ENCODE data around the gene KANSL1. TPM values are rescaled to one million over a fixed set of nuclear protein-coding genes. Genes with fewer than 3 reads are reported as not detected.

Gene KANSL1
- total RNA-seq, 2 donors from 2014 or later, result 137 to 144 TPM

- H3K27me3 Mint-ChIP-seq (ENCODE audit: insufficient read depth), result no peaks in the 10 kb centered on the region
- H3K36me3 Mint-ChIP-seq (ENCODE audit: low read depth), result peaks cover 6% of the 10 kb centered on the region
- no peak for TF ChIP-seq CTCF (conservative IDR thresholded peaks at IDR 0.05)
- H3K9ac ChIP-seq (ENCODE audit: extremely low read depth, low read length, poor library complexity, severe bottlenecking), result peak overlapping the region; percentile 4
- no peak overlapping the region for H3K27ac ChIP-seq (ENCODE audit: low read depth, low read length)
- H3K4me1 ChIP-seq (ENCODE audit: control insufficient read depth, insufficient read depth, low read length), result peaks cover 21% of the 10 kb centered on the region
- no peaks in the 10 kb centered on the region for H3K9me3 Mint-ChIP-seq
- no peak for DNase-seq
- no peak overlapping the region for H3K4me3 ChIP-seq (ENCODE audit: low read length)
- H3K4me3 Mint-ChIP-seq, result no peak overlapping the region
- H3K4me1 Mint-ChIP-seq, result peaks cover 57% of the 10 kb centered on the region
- WGBS, 2 experiments (ENCODE audit: insufficient coverage in 1 of 2, insufficient read length in 1 of 2), result 84 to 86% methylated on average over 2 to 7 of the region's 9 CpGs
- H3K9me3 ChIP-seq (ENCODE audit: control insufficient read depth, low read length), result no peaks in the 10 kb centered on the region
- peaks cover 6% of the 10 kb centered on the region for H3K36me3 ChIP-seq (ENCODE audit: control insufficient read depth, insufficient read depth, low read length)
- H3K27ac Mint-ChIP-seq, result peak overlapping the region; percentile 80
- H3K27me3 ChIP-seq (ENCODE audit: control insufficient read depth, insufficient read depth, low read length, poor library complexity, severe bottlenecking), result no peaks in the 10 kb centered on the region
These were observed 38.9 kb downstream of the KANSL1 start for GRCh38 chr17:46154151-46154816.

GRCh38 chr17:46152423-46152822 is 40.8 kb downstream of the KANSL1 start:
- no peaks in the 10 kb centered on the region for H3K27me3 Mint-ChIP-seq (ENCODE audit: insufficient read depth)
- no peak for DNase-seq
- H3K9me3 ChIP-seq (ENCODE audit: control insufficient read depth, low read length), result no peaks in the 10 kb centered on the region
- 93 to 100% methylated on average over 2 of the region's 2 CpGs for WGBS, 2 experiments (ENCODE audit: insufficient coverage in 1 of 2, insufficient read length in 1 of 2)
- no peaks in the 10 kb centered on the region for H3K9me3 Mint-ChIP-seq
- H3K9ac ChIP-seq (ENCODE audit: extremely low read depth, low read length, poor library complexity, severe bottlenecking), result no peak overlapping the region
- H3K4me3 ChIP-seq (ENCODE audit: low read length), result peak overlapping the region; percentile 16
- peaks cover 60% of the 10 kb centered on the region for H3K4me1 Mint-ChIP-seq
- no peak overlapping the region for H3K27ac Mint-ChIP-seq
- peaks cover 6% of the 10 kb centered on the region for H3K36me3 ChIP-seq (ENCODE audit: control insufficient read depth, insufficient read depth, low read length)
- no peak overlapping the region for H3K27ac ChIP-seq (ENCODE audit: low read depth, low read length)
- peaks cover 8% of the 10 kb centered on the region for H3K36me3 Mint-ChIP-seq (ENCODE audit: low read depth)
- TF ChIP-seq CTCF (conservative IDR thresholded peaks at IDR 0.05), result no peak
- no peaks in the 10 kb centered on the region for H3K27me3 ChIP-seq (ENCODE audit: control insufficient read depth, insufficient read depth, low read length, poor library complexity, severe bottlenecking)
- H3K4me3 Mint-ChIP-seq, result no peak overlapping the region
- peaks cover 17% of the 10 kb centered on the region for H3K4me1 ChIP-seq (ENCODE audit: control insufficient read depth, insufficient read depth, low read length)

- Histone ChIP-seq H3K4me1 (ENCODE audit: control insufficient read depth, insufficient read depth, low read length) (peaks cover 17% of the 10 kb centered on the region), H3K4me3 (ENCODE audit: low read length) (no peak overlapping the region), H3K9me3 (ENCODE audit: control insufficient read depth, low read length) (no peaks in the 10 kb centered on the region), H3K9ac (ENCODE audit: extremely low read depth, low read length, poor library complexity, severe bottlenecking) (no peak overlapping the region), H3K27ac (ENCODE audit: low read depth, low read length) (no peak overlapping the region), H3K36me3 (ENCODE audit: control insufficient read depth, insufficient read depth, low read length) (peaks cover 6% of the 10 kb centered on the region), H3K27me3 (ENCODE audit: control insufficient read depth, insufficient read depth, low read length, poor library complexity, severe bottlenecking) (no peaks in the 10 kb centered on the region)
- no peaks in the 10 kb centered on the region for H3K27me3 Mint-ChIP-seq (ENCODE audit: insufficient read depth)
- peaks cover 12% of the 10 kb centered on the region for H3K36me3 Mint-ChIP-seq (ENCODE audit: low read depth)
- no peak for DNase-seq
- no peak overlapping the region for H3K4me3 Mint-ChIP-seq
- no peak overlapping the region for H3K27ac Mint-ChIP-seq
- H3K9me3 Mint-ChIP-seq, result no peaks in the 10 kb centered on the region
- peaks cover 59% of the 10 kb centered on the region for H3K4me1 Mint-ChIP-seq
- TF ChIP-seq CTCF (conservative IDR thresholded peaks at IDR 0.05), result no peak
These were observed 41.5 kb downstream of the KANSL1 start for GRCh38 chr17:46151762-46152161.
